Right lobe of liver (tissue), 6 donors: ENCODE measurements around the gene PELI2. TPM values are rescaled to one million over a fixed set of nuclear protein-coding genes. Genes with fewer than 3 reads are reported as not detected.

Source experiments
- ATAC-seq, 4 donors: fragments of 200-7000 bp; cut with Tn5 transposase; one replicate each; pipeline ENCODE4 v1.9.1; 2020; ENCODE audit warnings: mild to moderate bottlenecking in 4 of 4, moderate library complexity in 4 of 4
- DNase-seq, 3 donors: peaks; one replicate each; pipeline ENCODE4 v3.0.0-alpha.2; 2020
- H3K27ac ChIP-seq, 3 donors: fragments of 200-600 bp; one replicate each; pipeline ENCODE4 v1.8.0; 2022
- H3K27me3 ChIP-seq, 2 donors: fragments of 200-600 bp; one replicate each; pipeline ENCODE4 v1.8.0; 2022
- H3K36me3 ChIP-seq, 4 donors: fragments of 200-600 bp; sonication (generic) in 1 of 4; one replicate each; pipeline versions ENCODE4 v1.5.1 to v1.8.0; 2017 to 2022; ENCODE audit warnings: control low read depth in 1 of 4
- H3K4me1 ChIP-seq, 4 donors: fragments of 200-600 bp; sonication (generic) in 1 of 4; one replicate each; pipeline versions ENCODE4 v1.5.1 to v1.8.0; 2017 to 2022; ENCODE audit warnings: control low read depth in 1 of 4
- H3K4me3 ChIP-seq, 3 donors: fragments of 200-600 bp; one replicate each; pipeline ENCODE4 v1.8.0; 2022
- H3K9me3 ChIP-seq, 4 donors: fragments of 200-600 bp; sonication (generic) in 1 of 4; one replicate each; pipeline versions ENCODE4 v1.5.1 to v1.8.0; 2017 to 2022; ENCODE audit warnings: control low read depth in 1 of 4
- CTCF ChIP-seq, 4 donors: fragments of 200-600 bp in 3 of 4; fragments of 450-650 bp in 1 of 4; IDR thresholded peaks; one replicate each; pipeline versions ENCODE4 v1.5.1 to v1.8.0; 2016 to 2022; ENCODE audit warnings: antibody characterized with exemption in 4 of 4, mild to moderate bottlenecking in 2 of 4
- POLR2A ChIP-seq: fragments of 450-650 bp; IDR thresholded peaks from one replicate; pipeline ENCODE4 v1.6.1; 2017; ENCODE audit warnings: antibody characterized with exemption, mild to moderate bottlenecking
- WGBS: methylation state at CpG from one replicate; pipeline ENCODE4 v1.1.6; 2018; ENCODE audit warnings: low coverage, low lambda C conversion rate; ENCODE audit not compliant: insufficient coverage; ENCODE audit errors: missing lambda C conversion rate; 5-methylcytosine and 5-hydroxymethylcytosine counted together
- intact Hi-C, 2 donors: fragments of 100-400 bp; cut with DNase I; formaldehyde crosslinking; loops; one replicate each; pipeline versions ENCODE4 v1.11.2 to v1.14.1; 2022
- total RNA-seq, 6 experiments: library from RNA; depleted of rRNA in 2 of 6; stranded (reverse); fragments of >200 nt in 2 of 6; fragmentation: NEBNext Ultra II Directional in 3 of 6; extraction: Animal tissue kit (Norgen Biotek cat#: 25700) in 3 of 6; gene quantifications; one replicate each; pipeline versions ENCODE4 v1.1.0 to v1.2.4, GENCODE V29; 2016 to 2023
- donor health status: DM: no; HTN: yes; CAD: no.
- donor health status: DM: no; HTN: no; CAD: no.
- donor health status: DM: no; HTN: no; CAD: no.
- donor health status: DM: no; HTN: yes; CAD: no.
- donor health status: DM: no; HTN: yes; CAD: no.

Gene PELI2
- total RNA-seq, 6 experiments from 2014 or later: 1.1 to 3.2 (median 1.9) TPM

DNA sequence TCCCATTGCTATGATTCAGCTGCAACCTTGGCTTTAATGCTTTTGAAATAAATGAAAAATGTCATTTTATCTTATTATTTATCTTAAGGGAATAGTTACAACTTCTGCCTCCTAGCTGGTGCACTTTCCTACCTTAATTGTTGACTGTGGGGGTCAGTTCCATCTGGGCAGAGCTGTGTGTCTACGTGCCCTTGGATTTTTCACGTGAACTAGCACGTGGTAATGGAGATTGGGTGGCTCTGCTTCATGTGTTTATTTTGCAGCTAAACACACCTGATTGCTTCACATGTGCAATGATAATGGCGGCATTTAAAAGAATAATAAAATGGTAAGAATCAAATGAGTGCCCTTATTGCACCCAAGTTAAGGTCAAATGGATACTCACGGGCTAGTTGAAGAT, 10.6 kb upstream of the PELI2 start:
- no peak for TF ChIP-seq CTCF (IDR thresholded peaks at IDR 0.05)
- no peaks in the 10 kb centered on the region for H3K36me3 ChIP-seq
- DNase-seq (no peak), ATAC-seq (peak; percentile 49 to 75 (median 52))
- no peaks in the 10 kb centered on the region for H3K4me1 ChIP-seq
- no peaks in the 10 kb centered on the region for H3K9me3 ChIP-seq
- no peak overlapping the region for H3K27ac ChIP-seq
- 54% methylated on average over 5 of the region's 5 CpGs for WGBS
- intact Hi-C loops: no loop called here
- H3K4me3 ChIP-seq: no peak overlapping the region
- H3K27me3 ChIP-seq: no peaks in the 10 kb centered on the region

DNA sequence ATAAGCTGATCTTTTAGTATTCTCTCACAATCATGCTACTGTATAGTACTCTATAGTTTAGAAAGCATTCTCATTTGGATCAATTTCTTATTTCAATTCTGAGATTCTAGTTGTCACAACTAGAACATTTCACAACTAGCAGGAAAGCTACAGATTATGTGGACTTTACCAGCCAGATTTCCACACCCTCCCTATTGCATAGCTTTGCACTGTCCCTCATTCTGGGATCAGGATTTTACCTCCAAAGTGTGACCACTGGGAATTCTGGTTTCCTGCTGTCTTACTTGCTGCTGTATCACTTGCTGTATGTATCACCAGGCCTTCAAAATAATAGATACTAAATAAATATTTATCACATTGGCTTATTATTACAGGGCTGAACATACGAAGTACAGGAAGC, 10.2 kb upstream of the PELI2 start:
- no peaks in the 10 kb centered on the region for H3K36me3 ChIP-seq
- no peak overlapping the region for H3K27ac ChIP-seq
- ATAC-seq (peak; percentile 31 to 55 (median 37)), DNase-seq (no peak)
- H3K4me3 ChIP-seq: no peak overlapping the region
- intact Hi-C loops: no loop called here
- H3K4me1 ChIP-seq: no peaks in the 10 kb centered on the region
- H3K27me3 ChIP-seq: no peaks in the 10 kb centered on the region
- 50% methylated on average over 1 of the region's 1 CpG for WGBS
- no peaks in the 10 kb centered on the region for H3K9me3 ChIP-seq
- TF ChIP-seq POLR2A: no peak
- TF ChIP-seq CTCF (IDR thresholded peaks at IDR 0.05): no peak

DNA sequence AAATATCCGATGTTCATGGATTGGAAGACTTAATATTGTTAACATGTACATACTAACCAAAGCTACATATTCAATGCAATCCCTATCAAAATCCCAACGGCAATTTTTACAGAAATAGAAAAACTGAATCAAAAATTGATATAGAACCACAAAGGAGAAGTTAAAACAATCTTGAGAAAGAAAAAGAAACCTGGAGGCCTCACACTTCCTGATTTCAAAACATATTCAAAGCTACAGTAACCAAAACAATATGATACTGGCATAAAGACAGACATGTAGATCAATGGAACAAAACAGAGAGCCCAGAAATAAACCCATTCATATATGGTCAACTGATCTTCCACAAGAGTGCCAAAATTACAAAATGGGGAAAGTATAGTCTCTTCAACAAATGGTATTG, 5.4 kb upstream of the PELI2 start:
- no peak for TF ChIP-seq POLR2A
- no peak for TF ChIP-seq CTCF (IDR thresholded peaks at IDR 0.05)
- Histone ChIP-seq H3K4me1 (peaks cover 0 to 3% (median 0%) of the 10 kb centered on the region in 4 donors), H3K36me3 (no peaks in the 10 kb centered on the region), H3K4me3 (no peak overlapping the region), H3K27me3 (no peaks in the 10 kb centered on the region), H3K9me3 (no peaks in the 10 kb centered on the region), H3K27ac (no peak overlapping the region)
- 57% methylated on average over 2 of the region's 2 CpGs for WGBS
- DNase-seq: no peak
- intact Hi-C loops: no loop called here
- ATAC-seq: no peak

DNA sequence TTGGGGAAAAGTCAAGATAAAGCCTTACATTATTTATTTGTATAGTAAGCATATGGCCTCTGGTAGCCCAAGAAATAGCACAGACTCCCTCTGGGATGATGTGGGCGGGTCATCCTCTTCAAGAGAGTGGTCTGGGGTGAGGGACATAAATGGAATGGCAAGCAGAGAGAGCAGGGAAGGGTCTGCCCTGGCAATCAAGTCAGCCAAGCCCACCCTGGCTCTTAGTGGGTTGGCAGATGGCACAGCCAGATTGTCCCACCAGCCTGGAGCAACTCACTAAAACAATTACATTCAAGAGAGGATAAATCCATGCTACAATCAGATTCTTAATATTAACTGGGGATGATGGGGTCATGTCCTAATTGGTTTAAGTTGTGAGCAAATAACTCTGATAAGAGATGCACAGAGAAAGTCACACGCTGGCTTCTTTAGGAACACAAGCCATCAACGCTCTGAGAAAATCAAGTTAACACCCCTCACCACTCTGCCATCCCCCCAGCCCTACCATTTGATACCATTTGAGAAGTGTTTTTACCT, 2.8 kb upstream of the PELI2 start:
- ATAC-seq (no peak), DNase-seq (no peak)
- no peaks in the 10 kb centered on the region for H3K9me3 ChIP-seq
- H3K4me1 ChIP-seq: peaks cover 0 to 6% (median 2%) of the 10 kb centered on the region in 4 donors
- no peaks in the 10 kb centered on the region for H3K27me3 ChIP-seq
- intact Hi-C loops: no loop called here
- no peak overlapping the region for H3K4me3 ChIP-seq
- no peak overlapping the region for H3K27ac ChIP-seq
- no peaks in the 10 kb centered on the region for H3K36me3 ChIP-seq
- TF ChIP-seq CTCF (IDR thresholded peaks at IDR 0.05) (no peak), POLR2A (no peak)
- WGBS: 73% methylated on average over 3 of the region's 3 CpGs
